GM21619 (cell line): Measurements from ENCODE around the gene FGFR4.

Source experiments
- ATAC-seq: cut with Tn5 transposase; IDR thresholded peaks from one replicate; pipeline ENCODE4 v1.9.1; 2021; ENCODE audit not compliant: unreplicated experiment

Gene FGFR4

DNA sequence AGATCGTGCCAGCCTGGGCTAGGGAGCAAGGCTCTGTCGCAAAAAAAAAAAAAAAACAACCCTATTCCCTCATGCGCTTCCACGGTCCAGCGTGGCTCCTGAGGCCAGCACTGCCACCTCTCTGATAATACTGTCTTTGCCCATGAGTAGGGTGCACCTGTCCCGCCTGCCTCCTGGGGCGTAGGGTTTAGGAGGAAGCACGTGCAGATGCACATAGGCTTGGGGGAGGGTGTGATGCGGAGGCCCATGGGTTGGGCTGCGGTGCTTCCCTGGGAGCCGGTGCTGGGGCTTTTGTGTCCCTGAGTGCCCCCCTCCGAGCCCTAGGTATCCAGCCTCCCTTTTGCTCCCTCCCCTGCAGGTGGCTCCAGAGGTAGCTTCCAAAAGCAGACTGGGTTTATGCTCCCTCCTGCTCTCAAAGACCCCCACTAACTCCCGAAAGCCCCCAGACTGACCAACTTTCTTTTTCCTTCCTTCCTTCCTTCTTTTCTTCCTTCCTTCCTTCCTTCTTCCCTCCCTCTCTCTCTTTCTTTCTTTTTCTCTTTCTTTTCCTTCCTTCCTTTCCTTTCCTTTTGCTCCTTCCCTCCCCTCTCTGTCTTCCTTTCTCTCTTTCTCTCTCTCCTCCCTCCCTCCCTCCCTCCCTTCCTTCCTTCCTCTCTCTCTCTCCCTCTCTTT is 12.8 kb downstream of the FGFR4 start:
- ATAC-seq: no peak

DNA sequence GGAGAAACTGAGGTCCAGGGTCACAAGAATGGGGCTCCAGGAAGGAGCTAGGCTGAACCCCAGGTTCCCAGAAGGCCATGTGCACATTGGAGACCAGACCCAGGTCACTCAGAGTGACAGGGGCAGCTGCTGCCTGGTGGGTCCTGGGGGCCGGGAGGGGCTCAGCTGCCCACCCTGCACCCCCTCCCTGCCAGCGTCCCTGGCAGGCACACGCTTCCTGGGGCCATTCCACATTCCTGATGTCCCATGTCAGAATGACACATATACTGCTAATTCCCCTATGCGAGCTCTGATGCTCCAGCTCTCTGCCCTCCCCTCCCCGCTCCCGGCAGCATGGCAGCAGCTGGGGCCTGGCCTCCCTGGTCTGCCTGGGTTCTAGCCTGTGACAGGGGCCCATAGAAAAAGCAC is 14.0 kb downstream of the FGFR4 start:
- ATAC-seq: no peak

DNA sequence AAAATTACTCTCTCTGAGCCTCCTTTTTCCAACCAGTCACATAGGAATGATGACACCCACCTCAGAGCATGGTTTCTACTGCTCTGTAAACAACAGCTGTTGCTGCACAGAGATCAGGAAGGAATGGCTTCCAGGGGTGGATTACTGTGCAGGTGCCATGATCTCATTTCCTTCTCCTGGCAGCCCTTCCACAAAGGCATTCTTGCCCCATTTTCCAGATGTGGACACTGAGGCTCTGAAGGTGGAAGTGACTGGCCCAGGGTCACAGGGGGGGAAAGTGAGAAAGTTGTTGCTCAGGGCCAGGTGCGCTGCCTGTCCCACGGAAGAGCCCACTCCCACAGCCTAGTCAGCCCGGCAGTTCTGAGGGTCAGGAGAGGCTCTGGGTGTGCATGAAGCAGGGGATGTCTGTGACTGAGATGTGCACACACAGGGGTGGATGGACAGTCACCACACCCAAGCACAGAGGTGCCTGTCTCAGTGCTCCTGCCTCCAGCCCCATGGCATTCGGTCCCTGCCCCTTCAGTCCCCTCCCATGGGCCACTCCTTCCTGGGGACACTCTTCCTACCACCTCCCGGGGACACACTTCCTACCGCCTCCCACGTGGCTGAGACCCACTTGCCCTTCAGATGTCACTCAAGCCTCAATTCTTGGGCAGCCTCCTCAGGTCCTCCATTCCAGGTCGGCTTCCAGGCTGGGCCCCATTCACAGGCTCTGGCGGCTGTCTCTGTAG is 17.0 kb downstream of the FGFR4 start:
- ATAC-seq: no peak

DNA sequence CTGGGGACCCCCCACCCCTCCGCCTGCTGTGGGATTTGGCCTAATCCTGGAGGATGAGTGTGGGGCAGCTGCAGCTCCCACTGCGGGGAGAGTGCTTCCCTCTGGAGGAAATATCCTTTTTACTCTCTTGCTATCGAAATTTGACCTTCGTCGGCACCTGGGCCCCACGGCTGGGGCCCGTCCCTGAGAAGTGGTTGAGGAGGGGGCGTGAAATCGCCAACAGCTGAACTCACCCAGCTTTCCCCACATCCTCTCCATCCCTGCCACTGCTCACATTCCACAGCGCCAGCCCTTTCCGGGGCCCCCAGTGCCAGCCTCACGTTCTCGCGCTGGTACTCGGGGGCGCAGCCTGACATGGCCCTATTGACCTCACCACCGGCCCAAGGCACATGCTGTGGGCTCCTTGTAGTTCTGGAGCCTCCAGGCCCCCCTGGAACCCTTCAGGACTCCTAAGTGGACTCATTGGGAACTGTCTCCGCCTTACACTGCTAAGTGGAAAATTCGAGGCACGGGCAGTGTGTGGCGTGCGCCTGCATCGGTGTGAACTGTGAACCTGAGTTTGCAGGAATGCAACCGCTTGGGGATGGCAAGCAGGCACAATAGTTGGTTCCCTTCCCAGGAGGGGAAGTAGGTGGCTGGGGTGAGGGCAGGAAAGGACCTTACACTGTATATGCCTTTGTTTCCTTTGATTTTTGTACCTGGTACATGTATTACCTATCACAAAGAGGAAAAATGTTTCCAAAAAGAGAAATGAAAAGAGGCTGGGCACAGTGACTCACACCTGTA is 19.2 kb downstream of the FGFR4 start:
- ATAC-seq: no peak

DNA sequence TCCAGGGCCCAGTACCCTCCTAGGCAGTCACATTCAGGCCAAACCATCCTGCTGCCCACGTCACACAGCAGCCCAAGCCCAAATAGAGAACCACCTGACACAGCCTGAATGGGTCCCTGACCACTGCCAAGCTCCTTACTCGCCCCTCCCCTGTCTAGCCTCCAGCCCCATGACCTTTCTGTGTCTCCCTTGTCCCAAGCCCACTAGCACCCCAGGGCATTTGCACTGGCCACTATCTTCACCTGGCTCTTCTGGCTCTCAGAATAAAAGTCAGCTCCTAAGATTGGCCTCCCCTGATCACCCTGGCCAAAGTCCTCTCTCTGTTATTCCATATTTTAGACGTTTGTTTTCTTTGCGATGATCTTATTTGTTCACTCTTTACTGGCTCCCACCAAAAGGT is 20.4 kb downstream of the FGFR4 start:
- ATAC-seq: no peak

DNA sequence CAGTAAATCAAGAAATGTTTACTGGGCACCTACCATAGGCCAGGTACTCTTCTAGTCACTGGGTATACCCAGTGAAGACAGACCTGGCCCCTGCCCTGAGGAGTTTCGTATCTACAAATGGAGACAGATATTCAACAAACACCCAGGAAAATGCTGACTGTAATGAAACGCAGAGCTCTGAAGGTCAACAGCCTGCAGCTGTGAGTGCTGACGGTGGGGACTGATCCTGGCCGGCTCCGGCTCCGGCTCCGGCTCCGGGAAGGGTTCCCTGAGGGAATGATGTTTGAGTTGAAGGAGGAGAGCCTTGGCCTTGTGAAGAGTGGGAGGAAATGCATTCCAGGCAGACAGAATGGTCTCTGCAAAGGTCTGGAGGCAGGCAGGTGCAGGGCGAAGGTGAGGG is 23.1 kb downstream of the FGFR4 start:
- ATAC-seq: no peak

DNA sequence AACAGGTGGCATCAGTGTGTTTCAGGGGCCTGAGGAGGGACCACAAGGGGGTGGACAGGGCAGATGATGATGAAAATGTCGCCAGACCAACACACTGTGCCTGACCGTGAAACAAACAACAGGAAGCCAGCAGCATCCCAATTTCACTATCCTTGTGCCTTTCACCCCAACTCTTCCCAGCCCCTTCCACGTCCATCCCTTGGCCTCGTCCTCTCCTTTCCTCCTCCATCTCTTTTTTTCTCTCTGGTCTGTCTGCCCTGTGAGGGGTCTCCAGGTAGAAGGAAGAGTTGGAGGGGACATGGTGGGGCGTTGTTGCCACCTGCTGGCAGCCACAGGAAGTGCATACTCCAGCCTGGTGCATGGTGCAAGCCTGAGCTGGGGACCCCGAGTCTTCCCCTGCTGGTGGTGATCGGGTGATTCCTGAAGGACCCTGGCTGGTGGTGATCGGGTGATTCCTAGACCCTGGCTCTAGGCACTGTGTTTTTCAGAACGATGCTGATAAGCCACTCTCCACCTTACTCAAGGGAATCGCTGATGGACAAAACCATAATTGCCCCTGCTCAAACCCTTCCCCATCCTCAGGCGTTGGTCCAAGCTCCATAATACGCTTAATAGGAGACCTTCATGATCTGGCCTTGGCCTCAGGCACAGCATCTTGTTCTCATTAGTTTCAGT is 25.1 kb downstream of the FGFR4 start:
- ATAC-seq: no peak

DNA sequence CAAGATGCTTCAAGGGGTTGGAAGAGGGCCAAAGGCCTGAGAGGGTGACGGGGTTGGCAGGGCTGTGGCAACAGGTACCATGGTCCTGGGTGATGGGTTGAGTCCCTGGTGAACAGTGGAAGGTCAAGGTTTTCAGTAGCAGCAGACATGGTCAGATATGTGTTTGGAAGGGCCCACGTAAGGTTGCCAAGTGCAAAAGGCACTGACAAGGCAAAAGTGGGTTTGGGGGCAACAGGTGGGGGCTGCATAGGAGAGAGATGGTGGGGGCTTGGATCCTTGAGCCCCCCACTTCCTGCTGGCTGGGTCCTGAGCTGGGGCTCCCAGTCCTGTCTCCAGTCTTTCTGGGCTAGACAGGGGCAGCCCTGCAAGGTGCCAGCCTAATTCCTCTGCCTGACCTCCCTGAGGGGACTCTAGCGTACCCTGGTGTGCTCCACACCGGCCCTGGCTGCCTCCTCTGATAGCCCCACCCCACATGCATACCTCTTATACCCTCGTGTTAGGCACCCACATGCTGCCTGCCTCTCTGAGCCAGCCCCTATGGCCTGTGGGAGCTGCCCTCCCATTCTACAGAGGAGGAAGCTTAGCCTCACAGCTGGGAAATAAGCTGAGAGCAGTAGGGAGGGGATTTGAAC is 26.0 kb downstream of the FGFR4 start:
- no peak for ATAC-seq

DNA sequence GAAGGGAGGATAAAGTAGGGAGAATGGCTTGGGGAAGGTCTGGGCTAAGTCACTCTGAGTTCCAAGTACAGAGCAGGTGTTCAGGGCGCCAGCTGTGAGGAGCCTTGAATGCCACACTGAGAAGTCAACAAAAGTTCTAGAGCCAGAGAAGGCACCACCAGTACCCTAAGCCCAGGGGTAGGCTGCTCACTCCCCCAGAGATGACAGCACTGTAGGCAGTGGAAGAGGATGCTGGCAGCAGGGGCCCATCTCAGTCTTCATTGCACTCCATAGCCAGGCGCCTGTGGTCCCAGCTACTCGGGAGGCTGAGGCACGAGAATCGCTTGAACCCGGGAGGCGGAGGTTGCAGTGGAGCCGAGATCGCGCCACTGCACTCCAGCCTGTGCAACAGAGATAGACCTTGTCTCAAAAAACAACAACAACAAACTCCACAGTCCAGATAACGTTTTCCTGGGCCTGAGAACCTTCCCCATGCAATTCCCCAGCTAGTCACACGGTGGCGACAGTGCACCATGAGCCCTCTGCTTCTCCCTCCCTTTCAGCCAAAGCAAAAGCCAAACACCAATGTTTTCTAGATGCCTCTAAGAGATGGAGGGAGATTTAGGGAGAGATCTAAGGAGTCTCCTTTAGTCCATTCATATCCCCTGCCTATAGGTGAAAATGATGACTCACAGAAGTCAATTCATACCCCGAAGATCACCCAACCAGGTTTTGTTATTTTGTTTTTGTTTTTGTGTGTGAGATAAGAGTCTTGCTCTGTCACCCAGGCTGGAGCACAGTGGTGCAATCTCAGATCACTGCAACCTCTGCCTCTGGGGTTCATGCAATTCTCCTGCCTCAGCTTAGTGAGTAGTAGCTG is 27.1 kb downstream of the FGFR4 start:
- ATAC-seq: no peak

DNA sequence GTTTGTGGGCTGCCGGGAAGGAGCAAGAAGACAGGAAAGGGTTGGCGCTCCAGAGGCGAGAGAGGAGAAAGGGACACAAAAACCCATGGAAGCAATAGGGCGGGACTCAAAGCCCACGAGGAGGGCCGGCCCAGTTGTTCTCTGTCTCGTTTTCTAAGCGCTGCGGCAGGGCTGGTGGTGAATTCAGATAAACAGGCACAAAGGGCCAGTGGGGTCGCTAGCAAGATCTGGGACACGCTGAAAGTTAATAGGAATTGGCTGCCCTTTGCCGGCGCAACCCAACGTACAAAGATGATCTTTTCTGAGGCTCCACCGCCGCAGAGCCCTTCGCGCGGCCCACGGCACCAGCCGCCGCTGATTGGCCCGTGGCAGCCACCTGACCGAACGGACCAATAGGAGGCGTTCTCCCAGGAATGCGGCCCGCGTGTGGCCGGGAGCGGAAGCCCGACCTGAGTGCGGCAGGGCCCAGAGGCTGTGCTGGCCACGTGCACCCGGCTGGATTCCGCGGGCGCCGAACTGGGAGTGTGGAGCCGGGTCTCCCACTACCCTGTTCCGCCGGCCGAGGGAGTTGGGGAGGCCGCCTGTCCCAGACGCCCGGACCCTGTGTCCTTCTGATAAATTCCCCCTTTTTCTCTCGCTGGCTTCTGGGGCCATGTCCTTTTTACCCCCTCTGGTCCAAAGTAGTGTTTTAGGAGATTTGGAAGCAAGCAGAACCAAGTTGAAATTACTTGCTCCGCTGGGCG is 30.1 kb downstream of the FGFR4 start:
- no peak for ATAC-seq

DNA sequence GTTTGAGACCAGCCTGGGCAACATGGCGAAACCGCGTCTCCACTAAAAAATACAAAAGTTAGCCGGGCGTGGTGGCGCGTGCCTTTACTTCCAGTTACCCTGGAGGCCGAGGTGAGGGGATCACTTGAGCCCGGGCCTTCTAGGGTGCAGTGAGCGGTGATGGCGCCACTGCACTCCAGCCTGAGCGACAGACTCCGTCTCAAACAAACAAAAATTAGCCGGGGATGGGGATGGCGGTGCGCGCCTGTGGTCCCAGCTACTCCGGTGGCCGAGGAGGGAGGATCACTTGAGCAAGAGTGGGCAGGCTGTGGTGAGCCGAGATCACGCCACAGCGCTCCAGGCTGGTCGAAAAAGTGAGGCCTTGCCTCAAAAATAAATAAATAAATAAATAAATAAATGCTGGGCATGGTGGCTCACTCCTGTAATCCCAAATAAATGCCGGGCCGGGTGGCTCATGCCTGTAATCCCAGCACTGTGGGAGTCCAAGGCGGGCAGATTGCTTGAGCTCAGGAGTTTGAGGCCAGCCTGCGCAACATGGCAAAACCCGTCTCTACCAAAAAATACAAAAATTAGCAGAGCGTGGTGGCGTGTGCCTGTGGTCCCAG is 30.8 kb downstream of the FGFR4 start:
- ATAC-seq: no peak

DNA sequence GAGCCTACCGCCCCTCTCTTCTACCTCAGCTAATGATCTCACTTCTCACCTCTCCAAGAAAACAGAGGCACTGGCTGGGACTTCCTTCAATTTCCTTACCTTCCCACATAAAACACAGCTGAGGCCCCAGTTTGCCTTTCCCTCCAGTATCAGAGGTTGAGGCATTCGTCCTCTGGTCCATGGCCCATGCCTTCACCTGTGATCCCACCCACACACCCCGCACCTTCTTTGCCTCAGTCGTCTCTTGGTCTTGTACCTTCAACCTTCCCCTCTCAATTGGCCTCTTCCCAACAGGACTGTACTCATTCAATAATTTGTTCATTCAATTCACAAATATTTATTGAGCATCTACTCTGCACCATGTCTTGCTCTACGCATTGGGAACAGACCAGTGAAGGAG is 35.9 kb downstream of the FGFR4 start:
- no peak for ATAC-seq

DNA sequence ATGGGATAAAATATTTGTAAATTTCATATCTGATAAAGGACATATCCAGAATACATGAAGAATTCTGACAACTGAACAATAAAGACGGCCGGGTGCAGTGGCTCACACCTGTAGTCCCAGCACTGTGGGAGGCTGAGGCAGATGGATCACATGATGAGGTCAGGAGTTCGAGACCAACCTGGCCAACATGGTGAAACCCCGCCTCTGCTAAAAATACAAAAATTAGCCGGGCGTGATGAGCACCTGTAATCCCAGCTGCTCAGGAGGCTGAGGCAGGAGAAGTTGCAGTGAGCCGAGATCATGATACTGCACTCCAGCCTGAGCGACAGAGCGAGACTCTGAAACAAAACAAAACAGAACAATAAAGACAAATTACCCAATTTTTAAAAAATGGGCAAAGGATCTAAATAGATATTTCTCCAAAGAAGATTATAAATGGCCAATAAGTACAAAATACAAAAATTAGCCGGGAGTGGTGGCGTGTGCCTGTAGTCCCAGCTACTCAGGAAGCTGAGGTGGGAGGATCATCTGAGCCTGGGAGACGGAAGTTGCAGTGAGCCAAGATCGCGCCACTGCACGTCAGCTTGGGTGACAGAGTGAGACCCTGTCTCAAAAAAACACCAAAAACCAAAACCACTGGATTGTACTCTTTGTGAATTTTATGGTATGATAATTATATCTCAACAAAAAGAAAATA is 37.2 kb downstream of the FGFR4 start:
- no peak for ATAC-seq

DNA sequence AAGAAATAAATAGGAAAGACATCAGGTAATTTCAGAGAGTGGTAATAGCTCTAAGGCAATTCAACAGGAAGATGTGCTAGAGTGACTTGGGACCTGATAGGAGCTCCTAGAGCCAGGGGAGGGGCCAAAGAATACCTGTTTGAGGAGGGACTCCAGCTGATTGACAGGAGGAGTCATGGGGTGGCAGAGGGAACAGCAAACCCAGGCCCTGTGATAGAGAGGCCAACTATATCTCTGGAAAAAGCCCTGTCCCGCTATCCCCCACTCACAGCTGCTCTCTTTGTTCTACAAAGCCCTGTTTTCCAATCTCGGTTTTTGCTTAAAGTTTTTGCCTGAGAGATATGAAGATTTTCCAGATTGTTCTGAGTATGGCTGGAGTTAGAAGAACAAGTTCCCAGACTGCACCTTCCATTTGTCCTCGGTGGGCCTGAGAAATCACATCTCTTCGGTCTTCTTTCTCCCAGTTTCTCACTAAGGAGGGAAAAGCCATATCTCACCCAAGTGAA is 37.8 kb downstream of the FGFR4 start:
- ATAC-seq: no peak

DNA sequence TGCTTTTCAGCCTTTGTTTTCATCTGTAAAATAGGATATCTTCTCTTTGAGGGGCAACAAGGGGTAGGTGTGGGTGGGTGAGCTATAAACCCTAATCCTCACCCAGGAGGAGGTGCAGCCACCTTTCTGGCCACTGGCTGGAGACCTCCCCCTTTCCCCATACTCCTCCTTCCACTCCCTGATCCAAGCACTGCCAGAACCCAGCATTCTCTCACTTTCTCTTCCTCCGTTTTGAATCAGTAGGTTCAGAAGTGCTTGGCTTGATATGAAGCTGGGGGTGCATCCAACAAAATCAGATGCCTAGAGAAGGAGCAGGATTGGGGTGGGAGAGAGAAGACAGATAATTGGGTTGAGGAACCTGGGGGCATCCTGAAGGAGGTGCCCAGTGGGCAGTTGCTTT is 40.1 kb downstream of the FGFR4 start:
- no peak for ATAC-seq

DNA sequence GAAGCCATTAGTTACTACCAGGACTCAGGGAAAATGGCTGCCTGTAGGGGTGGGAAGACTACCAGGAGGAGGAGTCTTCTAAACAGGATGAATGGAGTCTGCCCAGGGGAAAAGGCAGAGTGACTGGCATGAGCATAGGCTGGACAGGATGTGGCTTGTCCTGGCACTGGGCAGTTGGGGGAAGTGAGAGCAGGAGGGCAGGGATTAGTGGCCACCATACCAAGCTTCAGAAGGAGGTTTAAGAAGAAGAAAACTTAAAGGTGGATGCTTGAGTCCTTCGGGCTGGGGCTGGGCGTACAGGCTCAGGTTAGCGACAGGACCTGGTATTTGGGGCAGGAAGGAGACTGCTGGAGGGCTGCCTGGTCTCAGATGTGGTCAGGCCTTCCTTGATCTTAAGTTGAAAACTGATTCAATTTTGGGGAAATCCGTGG is 41.9 kb downstream of the FGFR4 start:
- no peak for ATAC-seq

DNA sequence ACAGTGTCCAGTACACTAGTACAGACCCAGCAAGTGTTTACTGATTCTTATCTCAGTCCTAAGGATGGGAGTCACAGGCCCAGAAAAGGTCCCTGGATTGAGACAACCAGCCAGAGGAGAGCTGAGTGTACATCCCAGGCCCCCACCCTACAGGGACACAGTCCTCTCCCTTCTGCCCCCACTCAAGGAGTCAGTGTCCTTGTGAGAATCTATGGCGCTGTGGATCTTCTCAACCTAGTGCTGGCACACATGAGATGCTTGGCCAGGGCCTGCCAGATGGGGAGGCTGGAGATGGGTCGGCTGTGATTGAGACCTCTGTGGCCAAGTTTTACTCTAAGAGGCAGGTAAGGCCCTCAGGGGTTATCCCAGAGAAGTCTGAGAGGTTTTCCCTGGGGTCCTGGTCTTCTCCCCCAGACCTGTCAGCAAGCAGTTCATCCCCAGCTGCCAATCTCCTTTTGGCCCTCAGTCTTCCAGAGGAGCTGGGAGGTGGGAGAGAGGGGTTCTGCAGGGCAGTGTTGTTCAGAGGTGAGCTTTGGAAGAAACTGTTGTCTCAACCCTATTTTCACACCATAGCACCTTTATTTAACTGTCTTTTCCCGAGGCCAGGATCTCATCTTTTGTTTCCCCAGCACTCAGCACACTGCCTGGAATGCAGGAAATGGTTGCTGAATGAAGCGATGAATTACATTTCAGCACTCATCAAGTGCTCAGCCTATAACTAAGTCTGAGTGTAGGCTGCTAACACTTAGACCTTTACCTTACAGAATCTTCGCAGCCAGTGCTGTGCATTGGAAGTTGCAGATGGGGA is 43.7 kb downstream of the FGFR4 start:
- ATAC-seq: no peak

DNA sequence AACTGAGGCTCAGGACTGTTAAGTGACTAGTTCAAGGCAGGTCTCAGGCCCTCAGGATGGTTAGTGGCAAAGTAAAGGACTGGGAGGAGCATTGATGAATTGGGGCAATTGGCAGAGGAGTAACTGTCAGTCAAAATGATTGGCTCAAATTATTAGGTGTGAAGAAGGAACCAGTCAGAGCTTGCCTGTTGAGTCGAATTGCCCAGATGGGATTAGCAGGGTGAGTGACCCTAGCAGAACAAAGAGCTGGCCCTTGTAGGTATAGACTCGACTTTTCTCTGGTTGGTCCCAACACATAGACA is 44.3 kb downstream of the FGFR4 start:
- ATAC-seq: no peak
